DOHH2 (cell line): Measurements from ENCODE around the gene GRIP2.

Experiments
- H3F3A ChIP-seq: fragments of 200-600 bp; sonication (generic), shearing (Covaris generic); 2 replicates; pipeline ENCODE4 v1.6.0; 2016; ENCODE audit warnings: antibody characterized with exemption, mild to moderate bottlenecking; ENCODE audit not compliant: control insufficient read depth, insufficient read depth
- H3K27ac ChIP-seq: fragments of 200-600 bp; sonication (generic); 2 replicates; pipeline ENCODE4 v1.5.1; 2014; ENCODE audit warnings: low read depth, mild to moderate bottlenecking, low read length, moderate library complexity
- H3K27me3 ChIP-seq: fragments of 200-600 bp; sonication (generic); 2 replicates; pipeline ENCODE4 v1.6.1; 2014; ENCODE audit warnings: mild to moderate bottlenecking, low read length, mixed read lengths; ENCODE audit not compliant: control insufficient read depth
- H3K36me3 ChIP-seq: fragments of 200-600 bp; sonication (generic); 2 replicates; pipeline ENCODE4 v1.6.1; 2014; ENCODE audit warnings: mild to moderate bottlenecking, low read length, moderate library complexity, mixed read lengths; ENCODE audit not compliant: control insufficient read depth
- H3K4me1 ChIP-seq: fragments of 200-600 bp; sonication (generic); 2 replicates; pipeline ENCODE4 v1.6.1; 2014; ENCODE audit warnings: mild to moderate bottlenecking, low read length, mixed read lengths; ENCODE audit not compliant: control insufficient read depth
- H3K4me2 ChIP-seq: fragments of 200-600 bp; sonication (generic); 2 replicates; pipeline ENCODE4 v1.6.0; 2014; ENCODE audit warnings: mild to moderate bottlenecking, low read length, moderate library complexity
- H3K4me3 ChIP-seq: fragments of 200-600 bp; sonication (generic); 2 replicates; pipeline ENCODE4 v1.5.1; 2014; ENCODE audit warnings: mild to moderate bottlenecking, low read length, mixed read lengths
- H3K79me2 ChIP-seq: fragments of 200-600 bp; sonication (generic); 2 replicates; pipeline ENCODE4 v1.6.1; 2014; ENCODE audit warnings: mild to moderate bottlenecking, low read length, mixed read lengths; ENCODE audit not compliant: control insufficient read depth
- H3K9me2 ChIP-seq: fragments of 200-600 bp; sonication (generic); replicated peaks from 2 replicates; pipeline ENCODE4 v1.6.1; 2014; ENCODE audit warnings: mild to moderate bottlenecking, low read length, mixed read lengths; ENCODE audit not compliant: control insufficient read depth
- H3K9me3 ChIP-seq: fragments of 200-600 bp; sonication (generic); 2 replicates; pipeline ENCODE4 v1.6.1; 2014; ENCODE audit warnings: antibody characterized with exemption, low read length, mixed read lengths; ENCODE audit not compliant: control insufficient read depth, insufficient read depth
- H4K20me1 ChIP-seq: fragments of 200-600 bp; sonication (generic); 2 replicates; pipeline ENCODE4 v1.6.0; 2014; ENCODE audit warnings: low read depth, mild to moderate bottlenecking, antibody characterized with exemption, low read length, moderate library complexity; ENCODE audit not compliant: control insufficient read depth, insufficient read depth
- EZH2phosphoT487 ChIP-seq: fragments of 200-600 bp; sonication (generic); IDR thresholded peaks from 2 replicates; pipeline ENCODE4 v1.6.1; 2017; ENCODE audit warnings: borderline replicate concordance, mild to moderate bottlenecking, antibody characterized with exemption, low read length, moderate library complexity, mixed read lengths
- TF ChIP-seq, protein P1 (sequence below): fragments of 200-600 bp; sonication (generic); IDR thresholded peaks from one replicate; pipeline ENCODE4 v1.5.1; 2014; ENCODE audit warnings: antibody characterized with exemption, mild to moderate bottlenecking, low read depth, low read length; ENCODE audit not compliant: poor library complexity, severe bottlenecking

The GRIP2 gene

DNA sequence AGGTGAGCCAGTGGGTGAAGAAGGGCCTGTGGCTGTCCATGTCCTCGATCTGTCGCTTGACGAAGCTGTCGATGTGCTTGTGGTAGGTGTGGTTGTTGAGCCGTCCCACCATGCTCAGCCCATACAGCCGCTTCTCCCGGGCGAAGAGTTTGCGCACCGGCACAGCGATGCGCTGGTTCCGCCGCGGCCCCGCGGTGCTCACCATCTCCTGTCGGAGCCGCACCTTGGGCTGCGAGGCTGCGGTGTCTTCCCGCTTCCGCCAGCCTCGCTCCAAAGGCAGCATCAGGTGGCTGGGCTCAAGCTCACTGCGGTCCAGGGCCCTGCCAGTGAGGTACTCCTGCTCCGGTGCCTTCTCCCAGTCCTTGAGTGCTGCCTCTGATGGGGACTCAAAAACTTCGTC lies 34.0 kb upstream of the GRIP2 start:
- no peaks in the 10 kb centered on the region for H3F3A ChIP-seq
- 0 out of 2 replicates have a peak, but pooled peaks cover 4% of the 10 kb centered on the region for H3K27me3 ChIP-seq
- no peaks in the 10 kb centered on the region for H3K79me2 ChIP-seq
- no peaks in the 10 kb centered on the region for H3K36me3 ChIP-seq
- H3K9me3 ChIP-seq = no peaks in the 10 kb centered on the region
- no peak for TF ChIP-seq EZH2phosphoT487
- TF ChIP-seq, protein P1, sequence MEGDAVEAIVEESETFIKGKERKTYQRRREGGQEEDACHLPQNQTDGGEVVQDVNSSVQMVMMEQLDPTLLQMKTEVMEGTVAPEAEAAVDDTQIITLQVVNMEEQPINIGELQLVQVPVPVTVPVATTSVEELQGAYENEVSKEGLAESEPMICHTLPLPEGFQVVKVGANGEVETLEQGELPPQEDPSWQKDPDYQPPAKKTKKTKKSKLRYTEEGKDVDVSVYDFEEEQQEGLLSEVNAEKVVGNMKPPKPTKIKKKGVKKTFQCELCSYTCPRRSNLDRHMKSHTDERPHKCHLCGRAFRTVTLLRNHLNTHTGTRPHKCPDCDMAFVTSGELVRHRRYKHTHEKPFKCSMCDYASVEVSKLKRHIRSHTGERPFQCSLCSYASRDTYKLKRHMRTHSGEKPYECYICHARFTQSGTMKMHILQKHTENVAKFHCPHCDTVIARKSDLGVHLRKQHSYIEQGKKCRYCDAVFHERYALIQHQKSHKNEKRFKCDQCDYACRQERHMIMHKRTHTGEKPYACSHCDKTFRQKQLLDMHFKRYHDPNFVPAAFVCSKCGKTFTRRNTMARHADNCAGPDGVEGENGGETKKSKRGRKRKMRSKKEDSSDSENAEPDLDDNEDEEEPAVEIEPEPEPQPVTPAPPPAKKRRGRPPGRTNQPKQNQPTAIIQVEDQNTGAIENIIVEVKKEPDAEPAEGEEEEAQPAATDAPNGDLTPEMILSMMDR = no peak
- no peak overlapping the region for H3K4me3 ChIP-seq
- H3K4me1 ChIP-seq = no peaks in the 10 kb centered on the region
- H3K4me2 ChIP-seq = no peak overlapping the region
- no peak overlapping the region for H3K27ac ChIP-seq
- H4K20me1 ChIP-seq = no peaks in the 10 kb centered on the region
- no peaks in the 10 kb centered on the region for H3K9me2 ChIP-seq

DNA sequence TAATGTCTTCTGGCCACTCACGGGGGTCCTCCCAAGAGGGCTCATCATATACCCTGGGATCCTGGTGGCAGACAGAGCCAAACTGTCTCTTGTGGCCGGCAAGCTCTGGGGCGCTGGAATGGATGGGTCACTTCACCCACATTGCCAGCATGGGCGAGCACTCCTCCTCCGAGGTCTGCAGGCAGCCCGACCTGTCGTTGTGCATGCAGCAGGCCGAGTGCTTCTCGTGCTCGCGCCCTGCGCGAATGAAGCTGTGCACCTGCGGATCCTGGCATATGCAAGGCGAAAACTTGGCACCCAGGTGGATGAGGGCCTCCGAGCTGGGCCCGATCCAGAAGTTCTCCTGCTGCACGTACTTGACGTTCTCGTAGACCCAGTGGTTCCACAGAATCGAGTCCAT lies 33.6 kb upstream of the GRIP2 start:
- H3K79me2 ChIP-seq = no peaks in the 10 kb centered on the region
- no peaks in the 10 kb centered on the region for H3F3A ChIP-seq
- no peaks in the 10 kb centered on the region for H3K9me3 ChIP-seq
- H3K9me2 ChIP-seq = no peaks in the 10 kb centered on the region
- no peak for TF ChIP-seq EZH2phosphoT487
- TF ChIP-seq, protein P1 = no peak
- no peaks in the 10 kb centered on the region for H3K36me3 ChIP-seq
- H4K20me1 ChIP-seq = no peaks in the 10 kb centered on the region
- H3K27me3 ChIP-seq = 0 out of 2 replicates have a peak, but pooled peaks cover 4% of the 10 kb centered on the region
- no peak overlapping the region for H3K4me2 ChIP-seq
- H3K4me3 ChIP-seq = no peak overlapping the region
- H3K4me1 ChIP-seq = no peaks in the 10 kb centered on the region
- no peak overlapping the region for H3K27ac ChIP-seq

DNA sequence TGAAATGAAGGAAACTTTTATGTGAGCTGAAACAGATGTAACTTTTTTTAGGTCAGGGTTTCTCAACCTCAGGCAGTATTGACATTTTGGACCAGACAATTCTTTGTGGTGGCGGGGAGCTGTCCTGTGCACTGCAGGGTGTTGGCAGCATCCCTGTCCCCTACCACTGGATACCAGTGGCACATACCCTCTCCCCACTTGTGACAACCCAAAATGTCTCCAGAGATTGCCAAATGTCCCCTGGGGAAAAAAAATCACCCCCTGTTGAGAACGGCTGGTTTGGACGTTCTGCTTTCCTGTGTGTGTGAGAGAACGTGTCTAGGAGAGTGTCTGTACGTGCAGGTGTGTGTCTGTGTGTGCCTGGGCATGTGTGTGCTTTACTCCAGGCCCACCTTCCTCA lies 30.7 kb upstream of the GRIP2 start:
- no peaks in the 10 kb centered on the region for H3K9me2 ChIP-seq
- no peaks in the 10 kb centered on the region for H4K20me1 ChIP-seq
- H3F3A ChIP-seq = no peaks in the 10 kb centered on the region
- H3K79me2 ChIP-seq = no peaks in the 10 kb centered on the region
- H3K4me1 ChIP-seq = no peaks in the 10 kb centered on the region
- H3K27ac ChIP-seq = no peak overlapping the region
- H3K27me3 ChIP-seq = no peaks in the 10 kb centered on the region
- TF ChIP-seq, protein P1 = no peak
- TF ChIP-seq EZH2phosphoT487 = no peak
- no peaks in the 10 kb centered on the region for H3K9me3 ChIP-seq
- H3K4me3 ChIP-seq = no peak overlapping the region
- H3K36me3 ChIP-seq = no peaks in the 10 kb centered on the region
- H3K4me2 ChIP-seq = no peak overlapping the region

DNA sequence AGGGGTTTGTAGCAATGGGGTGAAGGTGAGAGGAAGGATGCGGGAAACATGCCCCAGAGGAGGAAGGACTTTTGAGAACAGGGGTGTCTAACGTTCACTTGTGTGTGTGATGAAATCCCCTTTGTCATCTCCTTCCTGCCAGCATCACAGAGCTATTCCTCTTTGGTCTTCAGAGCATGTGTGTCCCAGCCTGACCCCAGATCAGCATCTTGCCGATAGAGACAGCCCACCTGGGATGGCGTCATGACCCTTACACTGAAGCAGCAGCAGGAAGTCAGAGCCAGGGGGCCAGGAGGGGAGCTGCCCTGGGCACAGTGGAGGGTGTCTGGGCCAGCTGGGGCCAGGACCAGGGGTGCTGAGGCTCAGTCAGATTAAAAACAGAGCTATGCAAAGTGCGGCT lies 29.9 kb upstream of the GRIP2 start:
- Histone ChIP-seq H3F3A (no peaks in the 10 kb centered on the region), H3K36me3 (no peaks in the 10 kb centered on the region), H3K27me3 (no peaks in the 10 kb centered on the region), H3K4me3 (no peak overlapping the region), H3K9me3 (no peaks in the 10 kb centered on the region), H3K27ac (no peak overlapping the region), H3K4me1 (no peaks in the 10 kb centered on the region), H3K79me2 (no peaks in the 10 kb centered on the region), H3K9me2 (no peaks in the 10 kb centered on the region), H4K20me1 (no peaks in the 10 kb centered on the region), H3K4me2 (no peak overlapping the region)
- TF ChIP-seq EZH2phosphoT487 = no peak
- TF ChIP-seq, protein P1 = no peak
